Rectal smooth muscle tissue (tissue), 1 donor: ENCODE data around the gene KRTAP1-1.
"Not testable (repeated sequence)": the region's sequence is repeated elsewhere in the genome, so short reads cannot be mapped to it uniquely, and the experiment has no call there.

Experiments
- H3K27ac ChIP-seq: one replicate; pipeline ENCODE4 v1.7.0; 2013; ENCODE audit warnings: low read depth, low read length, inconsistent platforms
- H3K27me3 ChIP-seq: one replicate; pipeline ENCODE4 v1.7.0; 2013; ENCODE audit warnings: low read length; ENCODE audit not compliant: control insufficient read depth, insufficient read depth
- H3K36me3 ChIP-seq: one replicate; pipeline ENCODE4 v1.7.0; 2013; ENCODE audit warnings: low read length; ENCODE audit not compliant: control insufficient read depth, insufficient read depth
- H3K4me1 ChIP-seq: one replicate; pipeline ENCODE4 v1.7.0; 2013; ENCODE audit warnings: low read length; ENCODE audit not compliant: control insufficient read depth, insufficient read depth
- H3K4me3 ChIP-seq: one replicate; pipeline ENCODE4 v1.7.0; 2013; ENCODE audit warnings: low read length
- H3K9ac ChIP-seq: one replicate; pipeline ENCODE4 v1.7.0; 2013; ENCODE audit warnings: low read length

Gene KRTAP1-1

DNA sequence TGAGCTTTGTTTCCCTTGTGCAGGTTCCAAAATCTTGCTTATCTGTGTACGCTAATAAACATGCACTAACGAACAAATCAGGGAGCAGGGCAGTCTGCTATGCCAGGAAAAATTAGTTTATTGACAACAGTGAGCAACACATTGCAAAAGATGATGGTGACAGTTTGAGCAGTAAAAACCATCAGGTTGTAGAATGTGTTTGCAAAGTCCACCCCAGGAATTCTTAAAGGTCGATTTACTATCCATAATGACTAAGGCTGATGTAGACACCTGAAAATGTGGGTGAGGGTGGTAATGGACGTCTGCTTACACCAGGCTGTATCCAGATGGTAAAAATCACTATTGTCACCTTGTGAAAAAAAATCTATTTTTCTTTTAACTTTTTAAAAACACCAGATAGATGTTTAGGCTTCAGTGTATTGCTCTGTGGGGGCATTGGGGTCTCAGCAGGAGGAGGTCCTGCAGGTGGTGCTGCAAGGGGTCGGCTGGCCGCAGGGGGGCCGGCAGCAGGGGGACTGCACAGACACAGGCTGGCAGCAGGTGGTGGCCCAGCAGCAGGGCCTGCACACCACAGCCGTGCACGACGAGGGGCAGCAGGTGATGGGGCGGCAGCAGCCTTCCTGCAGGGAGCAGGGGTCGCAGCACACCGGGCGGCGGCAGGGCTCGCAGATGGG, 23.9 kb upstream of the KRTAP1-1 start:
- not testable (repeated sequence) for H3K36me3 ChIP-seq, H3K27me3 ChIP-seq, H3K9ac ChIP-seq, H3K27ac ChIP-seq, H3K4me1 ChIP-seq, H3K4me3 ChIP-seq

DNA sequence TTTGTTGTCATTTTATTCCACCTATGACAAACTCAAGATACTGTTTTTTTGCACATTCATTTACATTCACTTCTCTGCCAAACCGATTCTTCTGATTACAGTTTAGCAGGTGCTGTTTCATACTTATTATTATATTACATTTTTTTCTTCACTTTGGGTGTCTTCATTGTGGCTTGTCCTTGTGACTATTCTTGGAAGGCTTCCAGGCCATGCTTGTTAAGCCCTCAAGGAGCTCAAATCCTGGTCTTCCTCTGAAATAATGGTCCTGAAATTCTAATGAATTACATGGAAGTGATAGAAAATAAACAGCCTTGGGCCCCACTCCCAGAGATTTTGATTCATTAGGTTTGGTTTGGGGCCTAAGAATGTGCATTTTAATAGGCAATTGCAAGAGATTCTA, 23.1 kb upstream of the KRTAP1-1 start:
- H3K36me3 ChIP-seq: no peaks in the 10 kb centered on the region
- no peak overlapping the region for H3K9ac ChIP-seq
- peaks cover 2% of the 10 kb centered on the region for H3K27me3 ChIP-seq
- H3K27ac ChIP-seq: no peak overlapping the region
- no peak overlapping the region for H3K4me3 ChIP-seq
- H3K4me1 ChIP-seq: no peaks in the 10 kb centered on the region

DNA sequence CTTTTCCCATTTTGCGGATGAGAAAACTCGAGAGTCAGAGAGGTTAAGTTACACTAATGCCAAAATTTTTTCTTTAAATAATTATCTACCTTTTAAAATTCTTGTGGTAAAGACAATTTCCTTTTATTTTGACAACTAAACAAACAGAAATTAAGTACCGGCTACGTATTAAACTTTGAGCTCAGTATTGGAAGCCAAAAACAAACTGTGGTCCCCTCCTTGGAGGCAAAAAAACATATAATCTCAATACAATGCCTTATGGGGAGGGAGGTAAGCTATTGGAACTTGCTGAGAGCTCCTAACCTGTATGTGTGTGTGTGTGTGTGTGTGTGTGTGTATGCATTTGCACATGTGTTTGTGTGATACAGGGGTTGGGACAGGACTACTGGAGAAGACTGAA, 22.2 kb upstream of the KRTAP1-1 start:
- Histone ChIP-seq H3K9ac (no peak overlapping the region), H3K4me3 (no peak overlapping the region), H3K4me1 (no peaks in the 10 kb centered on the region), H3K27me3 (peaks cover 3% of the 10 kb centered on the region), H3K27ac (no peak overlapping the region), H3K36me3 (no peaks in the 10 kb centered on the region)

DNA sequence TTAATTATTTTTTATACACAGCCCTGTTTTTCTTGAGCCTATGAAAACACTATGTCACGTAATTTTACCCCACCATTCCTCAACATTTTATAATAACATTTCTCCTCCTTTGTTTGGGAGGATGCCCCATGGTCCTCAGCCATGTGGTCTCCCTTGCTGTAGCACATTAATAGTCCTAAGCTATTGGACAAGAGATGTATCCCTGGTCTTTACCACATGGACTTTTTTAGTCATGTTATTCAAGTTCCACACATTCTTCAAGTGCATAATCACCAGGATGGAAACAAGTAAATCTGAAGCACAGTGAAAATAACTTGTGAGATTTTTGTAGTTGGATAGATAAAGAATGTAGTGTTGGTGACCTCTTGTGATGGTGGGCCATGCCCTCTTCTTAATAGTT, 20.7 kb upstream of the KRTAP1-1 start:
- Histone ChIP-seq H3K4me1 (no peaks in the 10 kb centered on the region), H3K4me3 (no peak overlapping the region), H3K9ac (no peak overlapping the region), H3K36me3 (no peaks in the 10 kb centered on the region), H3K27ac (no peak overlapping the region), H3K27me3 (peaks cover 3% of the 10 kb centered on the region)

DNA sequence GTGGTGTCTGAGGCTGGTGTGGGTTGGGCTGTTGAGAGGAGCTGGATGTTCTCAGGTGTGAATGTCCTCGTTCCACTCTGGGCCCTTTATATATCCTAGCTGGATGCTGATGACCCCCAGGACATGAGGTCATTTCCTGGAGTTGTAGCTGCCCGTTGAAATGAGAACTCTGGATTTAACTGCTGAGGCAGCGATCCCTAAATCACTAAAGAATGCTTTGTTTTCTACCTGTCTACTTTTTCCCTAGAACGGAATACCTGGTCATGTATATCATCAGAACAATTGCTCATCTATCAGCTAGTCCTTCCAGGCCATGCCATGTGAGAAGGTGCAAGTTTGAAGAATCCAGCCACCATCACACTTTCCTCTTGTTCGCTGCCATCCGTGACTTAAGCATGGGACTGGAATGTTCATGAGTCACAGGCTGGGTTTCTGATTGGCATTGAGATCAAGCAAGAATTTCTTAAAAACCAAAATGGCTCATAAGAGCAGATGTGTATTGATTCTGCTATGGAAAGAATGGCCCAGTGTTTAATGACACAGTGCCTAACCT, 18.9 kb upstream of the KRTAP1-1 start, which contains the start of gene KRTAP2-3:
KRTAP2-3 (minus strand) TSS at position 63 of the 553 bp plus-strand sequence. CDS start 64 bp downstream, outside the sequence.
- Histone ChIP-seq H3K9ac (no peak within 1 kb of the TSS), H3K27me3 (peaks cover 3% of the 10 kb centered on the region), H3K27ac (no peak within 1 kb of the TSS), H3K4me1 (no peaks in the 10 kb centered on the region), H3K36me3 (no peaks in the 10 kb centered on the region), H3K4me3 (no peak within 1 kb of the TSS)

DNA sequence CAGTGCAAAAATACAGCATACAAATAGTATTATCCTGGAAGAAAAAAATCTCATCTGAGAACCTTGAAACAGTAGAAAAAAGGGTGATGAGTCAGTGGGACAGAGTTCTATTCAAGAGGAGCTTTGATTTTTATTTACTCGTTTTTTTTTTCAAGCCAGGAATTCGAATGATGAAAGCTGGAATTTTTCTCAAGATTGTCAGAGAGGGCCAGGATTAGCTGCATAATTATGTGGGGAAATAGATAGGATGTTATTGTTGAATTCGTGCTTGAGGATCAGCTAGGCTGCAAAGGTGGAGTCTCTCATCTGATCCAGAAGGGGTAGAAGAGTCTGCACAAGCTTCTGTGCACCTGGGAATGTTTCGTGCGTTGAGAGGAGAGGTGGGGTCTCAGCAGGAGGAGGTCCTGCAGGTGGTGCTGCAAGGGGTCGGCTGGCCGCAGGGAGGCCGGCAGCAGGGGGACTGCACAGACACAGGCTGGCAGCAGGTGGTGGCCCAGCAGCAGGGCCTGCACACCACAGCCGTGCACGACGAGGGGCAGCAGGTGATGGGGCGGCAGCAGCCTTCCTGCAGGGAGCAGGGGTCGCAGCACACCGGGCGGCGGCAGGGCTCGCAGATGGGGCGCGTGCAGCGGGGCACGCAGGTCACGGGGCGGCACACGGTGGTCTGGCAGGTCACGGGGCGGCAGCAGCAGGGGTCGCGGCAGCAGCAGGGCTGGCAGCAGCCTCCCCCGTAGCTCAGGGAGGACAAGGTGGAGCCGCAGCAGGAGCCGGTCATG, 18.2 kb upstream of the KRTAP1-1 start:
- not testable (repeated sequence) for H3K27me3 ChIP-seq, H3K27ac ChIP-seq, H3K36me3 ChIP-seq, H3K4me1 ChIP-seq, H3K9ac ChIP-seq, H3K4me3 ChIP-seq

DNA sequence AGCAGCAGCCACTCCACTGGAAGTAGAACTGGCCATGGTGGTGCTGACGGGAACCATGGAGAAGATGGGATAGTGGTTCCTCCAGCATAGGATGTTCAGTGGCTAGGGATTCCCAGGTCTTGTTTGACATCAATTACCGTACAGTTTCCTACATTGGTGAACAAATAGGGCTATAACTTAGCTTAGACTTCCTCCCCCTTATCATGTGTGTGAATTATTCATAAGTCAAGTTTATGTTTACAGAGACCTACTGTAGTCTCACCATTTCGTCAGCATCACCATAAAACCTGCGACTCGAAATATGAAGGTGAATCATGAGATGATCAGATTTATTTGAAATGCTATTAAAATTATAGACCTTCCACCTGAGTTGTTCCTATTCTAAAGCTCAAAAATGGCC, 17.5 kb upstream of the KRTAP1-1 start:
- H3K27me3 ChIP-seq: peaks cover 3% of the 10 kb centered on the region
- no peaks in the 10 kb centered on the region for H3K4me1 ChIP-seq
- H3K4me3 ChIP-seq: no peak overlapping the region
- H3K9ac ChIP-seq: no peak overlapping the region
- no peak overlapping the region for H3K27ac ChIP-seq
- H3K36me3 ChIP-seq: no peaks in the 10 kb centered on the region

DNA sequence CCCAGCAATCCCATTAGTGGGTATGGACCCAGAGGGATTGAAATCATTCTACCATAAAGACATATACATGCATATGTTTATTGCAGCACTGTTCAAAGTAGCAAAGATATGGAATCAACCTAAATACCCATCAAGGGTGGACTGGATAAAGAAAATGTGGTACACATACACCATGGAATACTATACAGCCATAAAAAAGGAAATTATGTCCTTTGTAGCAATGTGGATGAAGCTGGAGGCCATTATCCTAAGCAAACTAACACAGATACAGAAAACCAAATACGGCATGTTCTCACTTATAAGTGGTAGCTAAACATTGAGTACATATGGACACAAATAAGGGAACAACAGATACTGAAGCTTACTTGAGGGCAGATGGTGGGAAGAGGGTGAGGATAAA, 16.3 kb upstream of the KRTAP1-1 start:
- Histone ChIP-seq H3K4me3 (no peak overlapping the region), H3K27ac (no peak overlapping the region), H3K4me1 (no peaks in the 10 kb centered on the region), H3K9ac (no peak overlapping the region), H3K27me3 (peaks cover 3% of the 10 kb centered on the region), H3K36me3 (no peaks in the 10 kb centered on the region)

DNA sequence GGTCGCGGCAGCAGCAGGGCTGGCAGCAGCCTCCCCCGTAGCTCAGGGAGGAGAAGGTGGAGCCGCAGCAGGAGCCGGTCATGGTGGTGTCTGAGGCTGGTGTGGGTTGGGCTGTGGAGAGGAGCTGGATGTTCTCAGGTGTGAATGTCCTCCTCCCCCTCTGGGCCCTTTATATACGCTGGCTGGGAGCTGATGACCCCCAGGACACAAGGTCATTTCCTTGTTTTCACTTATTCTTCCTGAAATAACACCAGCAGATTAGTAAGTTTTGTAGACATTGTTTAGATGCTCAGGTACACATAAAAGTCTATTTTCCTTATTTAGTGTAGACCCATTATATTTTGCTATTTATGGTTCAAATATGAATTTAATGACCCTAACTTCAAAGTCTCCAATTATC, 13.9 kb upstream of the KRTAP1-1 start, which contains the start of gene KRTAP2-2:
KRTAP2-2 (minus strand) TSS at position 101 of the 400 bp plus-strand sequence; CDS start at position 82, 19 bp downstream.
- not testable (repeated sequence) for H3K36me3 ChIP-seq, H3K27me3 ChIP-seq, H3K4me3 ChIP-seq, H3K27ac ChIP-seq, H3K9ac ChIP-seq, H3K4me1 ChIP-seq

DNA sequence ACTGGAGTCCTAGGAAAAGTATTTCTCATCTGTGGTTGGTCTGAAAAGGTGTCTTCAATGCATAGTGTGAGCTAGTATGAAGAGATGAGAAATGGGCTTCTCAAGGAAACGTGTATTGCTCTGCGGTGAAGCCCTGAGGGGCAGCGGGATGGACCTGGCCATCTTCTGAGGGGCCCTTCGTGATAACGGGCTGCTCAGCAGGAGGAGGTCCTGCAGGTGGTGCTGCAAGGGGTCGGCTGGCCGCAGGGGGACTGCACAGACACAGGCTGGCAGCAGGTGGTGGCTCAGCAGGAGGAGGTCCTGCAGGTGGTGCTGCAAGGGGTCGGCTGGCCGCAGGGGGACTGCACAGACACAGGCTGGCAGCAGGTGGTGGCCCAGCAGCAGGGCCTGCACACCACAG, 13.3 kb upstream of the KRTAP1-1 start:
- H3K4me1 ChIP-seq, H3K27ac ChIP-seq, H3K36me3 ChIP-seq, H3K9ac ChIP-seq, H3K27me3 ChIP-seq, H3K4me3 ChIP-seq: not testable (repeated sequence)

DNA sequence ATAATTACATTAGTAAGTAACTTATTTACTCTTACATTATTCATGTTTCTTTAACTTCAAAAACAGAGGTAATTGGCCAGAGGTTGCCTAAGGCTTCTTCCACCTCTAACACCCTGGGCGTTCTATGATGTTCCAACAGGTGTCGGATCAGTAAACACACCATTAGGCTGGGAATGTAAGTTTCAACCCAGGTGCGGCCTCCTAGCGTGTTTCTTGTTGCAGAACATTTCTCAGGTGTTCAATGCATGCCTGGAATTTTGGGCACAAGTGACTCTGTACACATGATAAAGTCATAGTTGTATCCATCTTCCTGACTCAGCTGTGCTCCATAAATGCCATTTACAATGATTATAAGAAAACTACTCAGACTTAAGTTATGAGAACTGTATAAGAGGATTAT, 12.8 kb upstream of the KRTAP1-1 start:
- Histone ChIP-seq H3K4me3 (no peak overlapping the region), H3K4me1 (no peaks in the 10 kb centered on the region), H3K36me3 (no peaks in the 10 kb centered on the region), H3K27ac (no peak overlapping the region), H3K27me3 (no peaks in the 10 kb centered on the region), H3K9ac (no peak overlapping the region)

DNA sequence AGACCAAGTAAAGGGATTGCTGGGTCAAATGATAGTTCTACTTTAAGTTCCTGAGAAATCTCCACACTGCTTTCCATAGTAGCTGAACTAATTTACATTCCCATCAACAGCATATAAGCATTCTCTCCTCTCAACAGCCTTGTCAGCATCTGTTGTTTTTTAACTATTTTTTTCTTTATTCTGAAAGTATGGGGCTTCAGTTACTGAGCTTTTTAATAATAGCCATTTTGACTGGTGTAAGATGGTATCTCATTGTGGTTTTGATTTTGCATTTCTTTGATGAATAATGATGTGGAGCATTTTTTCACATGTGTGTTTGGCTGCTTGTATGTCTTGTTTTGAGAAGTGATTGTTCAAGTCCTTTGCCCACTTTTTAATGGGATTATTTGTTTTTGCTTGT, 11.3 kb upstream of the KRTAP1-1 start:
- Histone ChIP-seq H3K27ac (no peak overlapping the region), H3K36me3 (no peaks in the 10 kb centered on the region), H3K4me1 (no peaks in the 10 kb centered on the region), H3K27me3 (no peaks in the 10 kb centered on the region), H3K9ac (no peak overlapping the region), H3K4me3 (no peak overlapping the region)
